GM23338 (cell line): ENCODE measurements around the gene CDK10. TPM values are rescaled to one million over a fixed set of nuclear protein-coding genes. Genes with fewer than 3 reads are reported as not detected.

Experiments
- ATAC-seq: fragments of 200-7000 bp; cut with Tn5 transposase; 3 replicates; pipeline ENCODE4 v1.9.1; 2020
- DNase-seq: peaks from one replicate; pipeline ENCODE4 v3.0.0-alpha.2; 2015; ENCODE audit warnings: low spot score
- H2AFZ ChIP-seq: fragments of 200-600 bp; sonication (generic); 2 replicates; pipeline ENCODE4 v1.8.0; 2016; ENCODE audit warnings: antibody characterized with exemption, mild to moderate bottlenecking, moderate library complexity
- H3F3A ChIP-seq: fragments of 200-600 bp; sonication (generic); replicated peaks from 2 replicates; pipeline ENCODE4 v1.8.0; 2017; ENCODE audit warnings: antibody characterized with exemption, mixed run types, low read depth
- H3K27ac ChIP-seq: fragments of 200-600 bp; sonication (generic); 2 replicates; pipeline ENCODE4 v1.6.1; 2016; ENCODE audit warnings: low read depth
- H3K27me3 ChIP-seq: fragments of 200-600 bp; sonication (generic); 2 replicates; pipeline ENCODE4 v1.8.0; 2016; ENCODE audit warnings: mild to moderate bottlenecking, mixed run types, moderate library complexity; ENCODE audit not compliant: insufficient read depth
- H3K36me3 ChIP-seq: fragments of 200-600 bp; sonication (generic); 2 replicates; pipeline ENCODE4 v1.8.0; 2016; ENCODE audit warnings: mild to moderate bottlenecking; ENCODE audit not compliant: insufficient read depth
- H3K4me1 ChIP-seq: fragments of 200-600 bp; sonication (generic); 2 replicates; pipeline ENCODE4 v1.8.0; 2016; ENCODE audit warnings: mild to moderate bottlenecking, moderate library complexity; ENCODE audit not compliant: insufficient read depth
- H3K4me2 ChIP-seq: fragments of 200-600 bp; sonication (generic); 2 replicates; pipeline ENCODE4 v1.7.1; 2017; ENCODE audit warnings: mixed run types
- H3K4me3 ChIP-seq: fragments of 200-600 bp; sonication (generic); 2 replicates; pipeline ENCODE4 v1.6.1; 2016; ENCODE audit warnings: mixed run types
- H3K79me2 ChIP-seq: fragments of 200-600 bp; sonication (generic); replicated peaks from 2 replicates; pipeline ENCODE4 v1.8.0; 2017; ENCODE audit warnings: mild to moderate bottlenecking; ENCODE audit not compliant: insufficient read depth
- H3K9me2 ChIP-seq: fragments of 200-600 bp; sonication (generic); 2 replicates; pipeline ENCODE4 v1.8.0; 2017; ENCODE audit not compliant: insufficient read depth
- H4K20me1 ChIP-seq: fragments of 200-600 bp; sonication (generic); replicated peaks from 2 replicates; pipeline ENCODE4 v1.8.0; 2017; ENCODE audit warnings: mild to moderate bottlenecking; ENCODE audit not compliant: insufficient read depth
- H3K27ac Mint-ChIP-seq: 2 replicates; pipeline ENCODE4 v1.8.0; 2020; ENCODE audit warnings: inconsistent platforms, mild to moderate bottlenecking, moderate library complexity, mixed read lengths
- H3K27me3 Mint-ChIP-seq: 3 replicates; pipeline ENCODE4 v1.8.0; 2022; ENCODE audit warnings: low read depth, mild to moderate bottlenecking, moderate library complexity, mixed read lengths, inconsistent platforms; ENCODE audit not compliant: insufficient read depth, poor library complexity
- H3K36me3 Mint-ChIP-seq: 3 replicates; pipeline ENCODE4 v1.8.0; 2021; ENCODE audit warnings: low read depth, mild to moderate bottlenecking, inconsistent platforms, moderate library complexity, mixed read lengths
- H3K4me1 Mint-ChIP-seq: 3 replicates; pipeline ENCODE4 v1.8.0; 2020; ENCODE audit warnings: mild to moderate bottlenecking, inconsistent platforms, mixed read lengths
- H3K4me3 Mint-ChIP-seq: 3 replicates; pipeline ENCODE4 v1.8.0; 2021; ENCODE audit warnings: moderate library complexity, mild to moderate bottlenecking, inconsistent platforms, mixed read lengths
- H3K9me3 Mint-ChIP-seq: 3 replicates; pipeline ENCODE4 v1.8.0; 2020; ENCODE audit warnings: moderate library complexity, mild to moderate bottlenecking, inconsistent platforms, mixed read lengths
- CREB1 ChIP-seq: fragments of 250-450 bp; sonication (Bioruptor Pico); IDR thresholded peaks from 2 replicates; pipeline ENCODE4 v1.5.0; 2020; ENCODE audit warnings: low read depth, mild to moderate bottlenecking, moderate library complexity
- EZH2 ChIP-seq: fragments of 200-600 bp; sonication (generic); IDR thresholded peaks from one replicate; pipeline ENCODE4 v1.8.0; 2017; ENCODE audit warnings: antibody characterized with exemption, mild to moderate bottlenecking, low read depth; ENCODE audit not compliant: unreplicated experiment
- NANOG ChIP-seq: IDR thresholded peaks from 2 replicates; pipeline ENCODE4 v1.6.1; 2016; ENCODE audit warnings: antibody characterized with exemption, borderline replicate concordance
- POLR2AphosphoS5 ChIP-seq: IDR thresholded peaks from 2 replicates; pipeline ENCODE4 v1.6.1; 2016; ENCODE audit warnings: antibody characterized with exemption, low read depth
- REST ChIP-seq: IDR thresholded peaks from one replicate; pipeline ENCODE4 v1.6.1; 2018; ENCODE audit warnings: antibody characterized with exemption; ENCODE audit not compliant: unreplicated experiment
- STAT1 ChIP-seq: IDR thresholded peaks from one replicate; pipeline ENCODE4 v1.6.1; 2016; ENCODE audit warnings: antibody characterized with exemption; ENCODE audit not compliant: unreplicated experiment
- ZNF114 ChIP-seq: fragments of 250-450 bp; sonication (Bioruptor Pico); IDR thresholded peaks from 2 replicates; pipeline ENCODE4 v1.5.0; 2020; ENCODE audit warnings: mild to moderate bottlenecking, moderate library complexity
- polyA plus RNA-seq: library from polyadenylated mRNA; unstranded; fragments of >200 nt; fragmentation: Nextera tagmentation; extraction: Ambion mirVana; gene quantifications from 2 replicates; pipeline ENCODE4 v1.2.1, GENCODE V29; 2016
- total RNA-seq: library from RNA; depleted of rRNA; stranded (reverse); fragments of >200 nt; shearing (Covaris generic); gene quantifications from 2 replicates; pipeline ENCODE4 v1.2.3, GENCODE V29; 2014
- TF ChIP-seq, protein P1 (sequence below): IDR thresholded peaks from 2 replicates; pipeline ENCODE4 v1.6.1; 2016; ENCODE audit warnings: antibody characterized with exemption
- TF ChIP-seq, protein P2 (sequence below): fragments of 250-450 bp; sonication (Bioruptor Pico); IDR thresholded peaks from 2 replicates; pipeline ENCODE4 v1.5.0; 2020; ENCODE audit warnings: mild to moderate bottlenecking, moderate library complexity

Gene CDK10
- total and polyA plus RNA-seq, 2 experiments from 2014 or later, result 64.6 to 88.0 TPM

- Histone ChIP-seq H3K27me3 (no peaks in the 10 kb centered on the region), H3K4me2 (peak overlapping the region; percentile 98), H2AFZ (peak overlapping the region; percentile 98), H3F3A (no peaks in the 10 kb centered on the region), H3K79me2 (peaks cover 49% of the 10 kb centered on the region), H3K4me3 (peak overlapping the region; percentile 95), H3K27ac (no peak overlapping the region), H3K36me3 (peaks cover 12% of the 10 kb centered on the region), H4K20me1 (peaks cover 4% of the 10 kb centered on the region; the same call in 1 of the 2 replicates), H3K4me1 (peaks cover 7% of the 10 kb centered on the region; the same call in 1 of the 2 replicates), H3K9me2 (no peaks in the 10 kb centered on the region)
- Mint-ChIP-seq H3K9me3 (no peaks in the 10 kb centered on the region), H3K4me3 (peak overlapping the region; percentile 90), H3K27me3 (peaks cover 6% of the 10 kb centered on the region), H3K36me3 (peaks cover 48% of the 10 kb centered on the region), H3K4me1 (peaks cover 8% of the 10 kb centered on the region), H3K27ac (peak overlapping the region; percentile 77)
- ATAC-seq, result peak; percentile 52
- no peak for DNase-seq
- no peak for TF ChIP-seq NANOG
- TF ChIP-seq, protein P1, sequence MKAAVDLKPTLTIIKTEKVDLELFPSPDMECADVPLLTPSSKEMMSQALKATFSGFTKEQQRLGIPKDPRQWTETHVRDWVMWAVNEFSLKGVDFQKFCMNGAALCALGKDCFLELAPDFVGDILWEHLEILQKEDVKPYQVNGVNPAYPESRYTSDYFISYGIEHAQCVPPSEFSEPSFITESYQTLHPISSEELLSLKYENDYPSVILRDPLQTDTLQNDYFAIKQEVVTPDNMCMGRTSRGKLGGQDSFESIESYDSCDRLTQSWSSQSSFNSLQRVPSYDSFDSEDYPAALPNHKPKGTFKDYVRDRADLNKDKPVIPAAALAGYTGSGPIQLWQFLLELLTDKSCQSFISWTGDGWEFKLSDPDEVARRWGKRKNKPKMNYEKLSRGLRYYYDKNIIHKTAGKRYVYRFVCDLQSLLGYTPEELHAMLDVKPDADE, result no peak
- TF ChIP-seq, protein P2, sequence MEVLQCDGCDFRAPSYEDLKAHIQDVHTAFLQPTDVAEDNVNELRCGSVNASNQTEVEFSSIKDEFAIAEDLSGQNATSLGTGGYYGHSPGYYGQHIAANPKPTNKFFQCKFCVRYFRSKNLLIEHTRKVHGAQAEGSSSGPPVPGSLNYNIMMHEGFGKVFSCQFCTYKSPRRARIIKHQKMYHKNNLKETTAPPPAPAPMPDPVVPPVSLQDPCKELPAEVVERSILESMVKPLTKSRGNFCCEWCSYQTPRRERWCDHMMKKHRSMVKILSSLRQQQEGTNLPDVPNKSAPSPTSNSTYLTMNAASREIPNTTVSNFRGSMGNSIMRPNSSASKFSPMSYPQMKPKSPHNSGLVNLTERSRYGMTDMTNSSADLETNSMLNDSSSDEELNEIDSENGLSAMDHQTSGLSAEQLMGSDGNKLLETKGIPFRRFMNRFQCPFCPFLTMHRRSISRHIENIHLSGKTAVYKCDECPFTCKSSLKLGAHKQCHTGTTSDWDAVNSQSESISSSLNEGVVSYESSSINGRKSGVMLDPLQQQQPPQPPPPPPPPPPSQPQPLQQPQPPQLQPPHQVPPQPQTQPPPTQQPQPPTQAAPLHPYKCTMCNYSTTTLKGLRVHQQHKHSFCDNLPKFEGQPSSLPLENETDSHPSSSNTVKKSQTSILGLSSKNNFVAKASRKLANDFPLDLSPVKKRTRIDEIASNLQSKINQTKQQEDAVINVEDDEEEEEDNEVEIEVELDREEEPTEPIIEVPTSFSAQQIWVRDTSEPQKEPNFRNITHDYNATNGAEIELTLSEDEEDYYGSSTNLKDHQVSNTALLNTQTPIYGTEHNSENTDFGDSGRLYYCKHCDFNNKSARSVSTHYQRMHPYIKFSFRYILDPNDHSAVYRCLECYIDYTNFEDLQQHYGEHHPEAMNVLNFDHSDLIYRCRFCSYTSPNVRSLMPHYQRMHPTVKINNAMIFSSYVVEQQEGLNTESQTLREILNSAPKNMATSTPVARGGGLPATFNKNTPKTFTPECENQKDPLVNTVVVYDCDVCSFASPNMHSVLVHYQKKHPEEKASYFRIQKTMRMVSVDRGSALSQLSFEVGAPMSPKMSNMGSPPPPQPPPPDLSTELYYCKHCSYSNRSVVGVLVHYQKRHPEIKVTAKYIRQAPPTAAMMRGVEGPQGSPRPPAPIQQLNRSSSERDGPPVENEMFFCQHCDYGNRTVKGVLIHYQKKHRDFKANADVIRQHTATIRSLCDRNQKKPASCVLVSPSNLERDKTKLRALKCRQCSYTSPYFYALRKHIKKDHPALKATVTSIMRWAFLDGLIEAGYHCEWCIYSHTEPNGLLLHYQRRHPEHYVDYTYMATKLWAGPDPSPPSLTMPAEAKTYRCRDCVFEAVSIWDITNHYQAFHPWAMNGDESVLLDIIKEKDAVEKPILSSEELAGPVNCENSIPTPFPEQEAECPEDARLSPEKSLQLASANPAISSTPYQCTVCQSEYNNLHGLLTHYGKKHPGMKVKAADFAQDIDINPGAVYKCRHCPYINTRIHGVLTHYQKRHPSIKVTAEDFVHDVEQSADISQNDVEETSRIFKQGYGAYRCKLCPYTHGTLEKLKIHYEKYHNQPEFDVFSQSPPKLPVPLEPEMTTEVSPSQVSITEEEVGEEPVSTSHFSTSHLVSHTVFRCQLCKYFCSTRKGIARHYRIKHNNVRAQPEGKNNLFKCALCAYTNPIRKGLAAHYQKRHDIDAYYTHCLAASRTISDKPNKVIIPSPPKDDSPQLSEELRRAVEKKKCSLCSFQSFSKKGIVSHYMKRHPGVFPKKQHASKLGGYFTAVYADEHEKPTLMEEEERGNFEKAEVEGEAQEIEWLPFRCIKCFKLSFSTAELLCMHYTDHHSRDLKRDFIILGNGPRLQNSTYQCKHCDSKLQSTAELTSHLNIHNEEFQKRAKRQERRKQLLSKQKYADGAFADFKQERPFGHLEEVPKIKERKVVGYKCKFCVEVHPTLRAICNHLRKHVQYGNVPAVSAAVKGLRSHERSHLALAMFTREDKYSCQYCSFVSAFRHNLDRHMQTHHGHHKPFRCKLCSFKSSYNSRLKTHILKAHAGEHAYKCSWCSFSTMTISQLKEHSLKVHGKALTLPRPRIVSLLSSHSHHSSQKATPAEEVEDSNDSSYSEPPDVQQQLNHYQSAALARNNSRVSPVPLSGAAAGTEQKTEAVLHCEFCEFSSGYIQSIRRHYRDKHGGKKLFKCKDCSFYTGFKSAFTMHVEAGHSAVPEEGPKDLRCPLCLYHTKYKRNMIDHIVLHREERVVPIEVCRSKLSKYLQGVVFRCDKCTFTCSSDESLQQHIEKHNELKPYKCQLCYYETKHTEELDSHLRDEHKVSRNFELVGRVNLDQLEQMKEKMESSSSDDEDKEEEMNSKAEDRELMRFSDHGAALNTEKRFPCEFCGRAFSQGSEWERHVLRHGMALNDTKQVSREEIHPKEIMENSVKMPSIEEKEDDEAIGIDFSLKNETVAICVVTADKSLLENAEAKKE (CRISPR knock-in tag), result no peak
- no peak for TF ChIP-seq EZH2
- no peak for TF ChIP-seq REST
- no peak for TF ChIP-seq CREB1 (CRISPR knock-in tag)
- no peak for TF ChIP-seq POLR2AphosphoS5
- TF ChIP-seq STAT1, result no peak
- no peak for TF ChIP-seq ZNF114 (CRISPR knock-in tag)
Observed at GRCh38 chr16:89658221-89658879, 28.1 kb upstream of the CDK10 start.
